Hematopoietic multipotent progenitor cell treated with erythropoietin and hydrocortisone succinate and interleukin-3 and kit ligand, for 4 days (in vitro differentiated cells): ENCODE results near the gene ZNF383.
A peak's percentile ranks its signal among the peaks of the same experiment; 100 is the strongest.
"Not testable (repeated sequence)": the region's sequence is repeated elsewhere in the genome, so short reads cannot be mapped to it uniquely, and the experiment has no call there.

Experiments
- DNase-seq: peaks from one replicate; pipeline ENCODE4 v3.0.0-alpha.2; 2015

The ZNF383 gene

DNA sequence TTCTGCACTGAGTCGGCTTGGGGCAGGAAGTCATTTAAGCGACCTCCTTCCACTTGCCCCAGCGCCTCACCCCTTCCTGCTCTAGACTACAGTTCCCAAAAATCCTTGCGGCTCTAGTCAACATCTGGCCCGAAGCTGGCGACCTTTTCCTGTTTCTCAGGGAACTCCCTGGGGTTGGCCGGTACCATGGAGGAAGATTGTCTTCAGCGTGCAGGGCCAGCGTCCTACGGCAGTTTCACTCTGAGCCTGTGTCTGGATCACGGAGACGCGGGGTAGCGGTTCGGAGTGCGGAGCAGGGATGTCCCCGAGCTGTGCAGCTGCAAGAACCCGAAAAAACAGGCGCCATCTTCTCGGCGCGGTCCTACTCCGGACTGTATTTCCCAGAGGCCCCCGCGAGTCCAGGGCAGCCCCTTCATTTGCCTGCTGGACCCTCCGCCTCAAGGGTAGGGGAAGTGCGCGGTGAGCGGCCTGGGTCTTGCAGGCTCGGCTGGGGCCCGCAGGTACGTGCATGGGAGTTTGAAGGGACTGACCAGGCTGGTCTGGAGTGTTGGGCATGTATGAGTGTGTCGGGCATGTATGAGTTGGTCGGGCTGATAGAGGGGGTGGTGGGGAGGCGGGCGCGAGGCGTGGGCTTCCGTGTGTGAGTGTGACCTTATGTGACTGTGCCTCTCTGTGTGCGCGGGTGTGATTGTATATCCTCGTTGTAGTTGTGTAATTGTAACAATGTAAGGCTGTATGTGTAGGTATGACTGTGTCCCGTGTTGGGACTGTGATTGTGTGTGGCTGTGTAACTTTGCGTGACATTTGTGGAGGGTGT is at the start of gene ZNF383:
ZNF383 (plus strand) TSS at position 440 of the 817 bp plus-strand sequence. CDS start 12,240 bp downstream, outside the sequence.
- peak; percentile 97 for DNase-seq

- DNase-seq = peak; percentile 98
Measured at GRCh38 chr19:37172368-37173366, 45.3 kb upstream of the ZNF383 start, which contains the start of gene ZNF585A. Gene ZNF585A (minus strand): TSS chr19:37172695. CDS start chr19:37169910, 2,785 bp downstream.

GRCh38 chr19:37186071-37186470 is 31.9 kb upstream of the ZNF383 start:
- not testable (repeated sequence) for DNase-seq

GRCh38 chr19:37195248-37195647 is 22.8 kb upstream of the ZNF383 start:
- DNase-seq = not testable (repeated sequence)

- not testable (repeated sequence) for DNase-seq
Measured at GRCh38 chr19:37197115-37197514, 20.9 kb upstream of the ZNF383 start.

GRCh38 chr19:37197768-37198167 is 20.2 kb upstream of the ZNF383 start:
- DNase-seq = no peak

DNA sequence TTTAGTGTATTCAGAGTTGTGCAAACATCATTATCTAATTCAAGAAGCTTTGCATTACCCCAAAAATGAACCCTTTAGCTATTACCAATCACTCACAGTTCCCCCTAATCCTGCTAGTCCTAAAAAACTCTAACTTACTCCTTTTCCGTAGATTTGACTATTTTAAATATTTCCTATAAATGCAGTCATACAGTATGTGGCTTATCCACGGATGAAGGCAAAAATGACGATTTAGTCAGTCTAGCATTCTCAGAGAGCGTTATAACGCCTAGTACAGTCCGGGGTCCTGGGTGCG is 587 bp upstream of the ZNF383 start:
- DNase-seq = no peak

GRCh38 chr19:37218592-37218935 is 550 bp downstream of the ZNF383 start:
- DNase-seq = peak; percentile 45

GRCh38 chr19:37220383-37220782 is 2.4 kb downstream of the ZNF383 start:
- no peak for DNase-seq

DNA sequence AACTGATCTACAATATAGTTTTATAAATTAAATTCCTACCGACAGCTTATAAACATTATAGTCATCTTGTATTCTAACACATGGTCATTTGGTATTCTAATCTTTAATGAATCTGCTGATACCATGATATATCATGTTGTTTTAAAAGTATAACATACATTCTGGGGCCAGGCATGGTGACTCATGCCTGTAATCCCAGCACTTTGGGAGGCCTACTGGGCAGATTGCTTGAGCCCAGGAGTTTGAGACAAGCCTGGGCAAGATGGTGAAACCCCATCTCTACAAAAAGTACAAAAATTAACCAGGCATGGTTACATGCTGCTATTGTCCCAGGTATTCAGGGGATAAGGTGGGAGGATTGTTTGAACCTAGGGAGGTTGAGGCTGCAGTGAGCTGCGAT is 3.1 kb downstream of the ZNF383 start:
- DNase-seq = no peak

DNA sequence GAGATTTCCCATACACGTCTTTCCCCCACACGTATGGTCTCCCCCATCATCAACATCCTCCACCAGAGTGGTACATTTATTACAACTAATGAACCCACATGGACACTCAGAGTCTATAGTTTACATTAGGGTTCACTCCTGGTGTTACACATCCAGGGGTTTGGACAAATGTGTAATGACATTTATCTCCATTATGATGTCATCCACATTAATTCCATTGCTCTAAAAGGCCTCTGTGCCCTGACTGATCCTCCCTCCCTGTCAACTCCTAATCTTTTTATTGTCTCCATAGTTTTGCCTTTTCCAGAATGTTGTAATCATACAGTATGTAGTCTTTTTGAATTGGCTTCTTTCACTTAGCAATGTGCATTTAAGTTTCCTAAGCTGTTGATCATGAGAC is 8.2 kb downstream of the ZNF383 start:
- DNase-seq = no peak

- DNase-seq = peak; percentile 35
Measured at GRCh38 chr19:37227996-37228395, 10.0 kb downstream of the ZNF383 start.

DNA sequence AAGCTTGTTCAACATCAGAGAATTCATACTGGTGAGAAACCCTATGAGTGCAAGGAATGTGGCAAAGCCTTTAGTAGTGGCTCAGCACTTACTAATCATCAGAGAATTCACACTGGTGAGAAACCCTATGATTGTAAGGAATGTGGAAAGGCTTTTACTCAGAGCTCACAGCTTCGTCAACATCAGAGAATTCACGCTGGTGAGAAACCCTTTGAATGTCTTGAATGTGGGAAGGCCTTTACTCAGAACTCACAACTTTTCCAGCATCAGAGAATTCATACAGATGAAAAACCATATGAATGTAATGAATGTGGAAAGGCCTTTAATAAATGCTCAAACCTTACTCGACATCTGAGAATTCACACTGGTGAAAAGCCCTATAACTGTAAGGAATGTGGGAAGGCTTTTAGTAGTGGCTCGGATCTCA is 25.2 kb downstream of the ZNF383 start:
- peak; percentile 5 for DNase-seq

DNA sequence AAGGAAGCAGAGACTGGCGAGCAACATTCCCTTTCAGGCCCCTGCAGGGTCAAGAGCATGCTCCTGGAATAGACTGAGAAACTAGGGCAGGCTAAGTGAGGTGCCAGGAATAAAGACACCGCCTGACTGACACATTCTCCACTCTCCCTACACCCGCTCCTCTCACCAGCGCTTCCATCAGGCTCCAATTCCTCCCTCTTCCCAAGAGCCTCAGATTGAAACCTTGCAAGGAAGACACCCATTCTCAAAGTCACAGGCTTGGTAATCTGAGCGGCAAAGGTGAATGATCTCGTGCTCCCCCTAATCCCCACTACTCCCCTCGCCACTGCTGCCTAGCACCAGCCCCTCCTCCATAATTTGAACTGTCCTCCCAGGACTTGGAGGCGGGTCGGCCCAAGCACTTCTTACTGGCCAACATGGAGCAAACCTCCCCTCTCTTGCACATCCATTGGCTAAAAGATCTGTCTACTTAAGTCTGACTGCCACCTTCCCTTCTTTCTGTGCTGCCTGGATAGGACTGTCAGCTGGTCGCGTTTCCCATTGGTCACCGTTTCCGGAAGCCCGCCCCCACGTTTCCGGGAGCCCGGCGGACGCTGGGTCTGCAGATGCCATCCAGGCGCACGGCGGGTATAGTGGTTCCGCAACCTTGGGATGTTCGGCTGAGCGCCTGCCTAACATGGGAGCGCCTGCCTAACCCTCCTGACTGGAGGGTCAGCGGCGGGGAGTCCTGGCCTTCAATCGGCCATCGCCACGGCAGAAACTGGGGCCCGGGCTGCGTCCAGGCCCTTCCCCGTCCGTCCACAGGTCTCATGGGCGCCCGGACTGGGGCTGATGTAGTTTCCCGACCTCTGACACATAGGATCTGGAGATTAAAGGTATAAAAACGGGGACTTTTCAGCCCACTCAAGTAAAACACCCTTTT is 33.6 kb downstream of the ZNF383 start:
- peak; percentile 84 for DNase-seq

DNA sequence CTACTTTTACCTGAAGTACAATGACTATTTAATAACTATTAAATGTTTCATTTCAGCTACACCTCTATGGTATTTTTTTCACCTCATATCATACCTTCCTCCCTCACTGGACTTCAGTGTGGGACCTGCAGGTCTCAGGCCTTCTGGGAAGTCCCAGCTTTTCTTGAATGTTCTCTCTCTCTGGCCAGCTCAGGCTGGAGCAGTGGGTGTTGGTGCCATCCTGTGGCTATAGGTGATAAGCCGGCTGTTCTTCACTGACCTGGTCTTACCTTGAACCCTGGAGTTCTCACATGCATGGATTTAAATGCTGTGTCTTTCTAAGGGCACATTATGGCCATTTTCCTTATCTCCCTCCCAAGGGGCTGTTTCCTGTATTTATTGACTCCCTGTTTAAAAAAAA is 45.0 kb downstream of the ZNF383 start:
- not testable (repeated sequence) for DNase-seq

GRCh38 chr19:37267005-37267404 is 49.0 kb downstream of the ZNF383 start:
- DNase-seq = not testable (repeated sequence)

DNA sequence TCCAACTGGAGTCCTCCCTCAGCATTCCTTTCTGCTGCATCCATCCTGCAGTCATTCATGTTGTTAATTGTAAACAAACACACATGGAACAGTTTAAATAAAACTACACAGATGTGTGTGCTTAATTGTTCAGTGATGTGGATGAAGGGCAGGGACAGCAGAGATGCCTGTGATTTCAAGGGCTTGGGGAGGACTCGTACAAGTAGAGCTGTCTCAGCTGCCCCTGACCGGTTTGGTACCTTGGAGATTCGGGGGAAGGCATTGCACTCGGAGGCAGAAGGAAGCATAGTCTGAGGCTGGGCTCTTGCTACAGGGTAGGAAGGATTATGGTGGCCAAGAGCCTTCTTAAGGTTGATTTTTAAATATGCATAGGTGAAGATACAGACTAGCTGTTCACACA is 49.7 kb downstream of the ZNF383 start:
- DNase-seq = not testable (repeated sequence)

DNA sequence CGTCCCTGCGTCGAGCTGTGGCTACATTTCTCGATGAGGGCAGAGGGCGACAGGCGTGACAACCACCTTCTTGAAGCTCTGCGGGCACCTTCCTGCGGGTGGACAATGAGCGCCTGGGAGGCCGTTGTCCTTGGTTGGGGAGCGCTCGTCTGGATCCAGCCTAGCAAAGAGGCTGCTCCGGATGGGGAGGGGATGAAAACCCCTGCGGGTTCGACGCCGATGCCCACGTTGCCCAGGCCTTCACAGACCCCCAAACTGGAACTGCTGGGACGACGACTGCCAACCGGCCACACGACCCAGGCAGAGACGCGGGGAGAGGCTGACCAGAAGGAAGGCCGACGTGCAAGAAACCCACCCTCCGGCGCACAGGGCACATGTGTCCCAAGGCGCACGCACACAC is 62.6 kb downstream of the ZNF383 start:
- DNase-seq = not testable (repeated sequence)

DNA sequence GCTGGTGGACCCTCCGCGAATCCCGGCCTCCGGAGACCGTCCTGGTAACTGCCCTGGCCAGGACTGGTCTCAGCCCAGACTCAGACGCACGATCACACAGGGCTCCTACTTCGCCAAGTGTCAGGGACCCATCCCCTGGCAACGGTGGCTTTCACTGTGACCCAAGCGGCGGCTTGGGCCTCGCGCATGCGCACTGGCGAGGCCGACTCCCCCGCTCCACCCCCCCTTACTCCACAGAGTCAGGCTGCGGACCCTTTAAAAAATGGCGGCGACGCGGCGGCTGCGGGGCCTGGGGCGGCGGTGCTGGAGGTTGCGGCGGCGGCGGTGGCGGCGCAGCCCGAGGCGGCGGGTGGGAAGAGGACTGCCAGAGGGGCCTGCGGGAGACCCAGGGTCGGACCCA is 66.0 kb downstream of the ZNF383 start:
- DNase-seq = not testable (repeated sequence)

DNA sequence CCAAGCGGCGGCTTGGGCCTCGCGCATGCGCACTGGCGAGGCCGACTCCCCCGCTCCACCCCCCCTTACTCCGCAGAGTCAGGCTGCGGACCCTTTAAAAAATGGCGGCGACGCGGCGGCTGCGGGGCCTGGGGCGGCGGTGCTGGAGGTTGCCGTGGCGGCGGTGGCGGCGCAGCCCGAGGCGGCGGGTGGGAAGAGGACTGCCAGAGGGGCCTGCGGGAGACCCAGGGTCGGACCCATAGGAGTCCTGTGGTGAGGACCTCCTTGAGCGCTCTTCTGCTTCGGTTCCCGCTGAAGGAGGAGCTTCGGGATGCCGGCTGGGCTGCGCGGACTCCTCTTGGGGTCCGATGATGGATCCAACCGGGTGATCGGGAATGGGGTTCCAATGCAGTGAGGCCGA is 71.2 kb downstream of the ZNF383 start:
- DNase-seq = not testable (repeated sequence)

DNA sequence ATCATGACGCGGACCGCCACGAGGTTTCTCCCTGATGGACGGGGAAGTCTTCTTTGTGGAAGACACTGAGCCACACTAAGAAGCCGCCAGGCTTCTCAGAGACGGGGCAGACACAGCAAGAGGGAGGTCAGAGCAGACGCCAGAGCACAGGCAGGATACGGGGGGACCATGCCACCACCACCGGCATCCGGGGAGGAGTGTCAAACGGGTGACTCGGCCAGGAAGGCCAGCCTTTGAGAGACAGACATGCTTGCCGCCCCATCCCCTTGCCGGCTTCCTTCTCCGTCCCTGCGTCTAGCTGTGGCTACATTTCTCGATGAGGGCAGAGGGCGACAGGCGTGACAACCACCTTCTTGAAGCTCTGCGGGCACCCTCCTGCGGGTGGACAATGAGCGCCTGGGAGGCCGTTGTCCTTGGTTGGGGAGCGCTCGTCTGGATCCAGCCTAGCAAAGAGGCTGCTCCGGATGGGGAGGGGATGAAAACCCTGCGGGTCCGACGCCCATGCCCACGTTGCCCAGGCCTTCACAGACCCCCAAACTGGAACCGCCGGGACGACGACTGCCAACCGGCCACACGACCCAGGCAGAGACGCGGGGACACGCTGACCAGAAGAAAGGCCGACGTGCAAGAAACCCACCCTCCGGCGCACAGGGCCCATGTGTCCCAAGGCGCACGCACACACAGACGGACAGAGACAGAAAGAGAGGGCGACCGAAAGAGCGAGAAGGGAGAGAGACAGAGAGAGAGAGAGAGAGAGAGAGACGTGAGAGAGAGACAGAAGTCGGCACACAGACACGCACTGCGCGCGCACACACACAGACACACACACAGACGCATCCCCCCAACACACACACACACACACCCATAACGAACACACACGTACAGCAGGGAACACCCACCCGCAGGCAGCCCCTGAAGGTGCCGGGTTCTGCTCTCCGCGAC is 75.3 kb downstream of the ZNF383 start:
- not testable (repeated sequence) for DNase-seq
